Endothelial cell (in vitro differentiated cells): ENCODE results near the gene PRRT4. TPM values are rescaled to one million over a fixed set of nuclear protein-coding genes. Genes with fewer than 3 reads are reported as not detected.

ENCODE experiments used
- DNase-seq: peaks from one replicate; pipeline ENCODE4 v3.0.0; 2021; ENCODE audit warnings: low spot score
- H3K27ac Mint-ChIP-seq: one replicate; pipeline ENCODE4 v1.8.0; 2021; ENCODE audit warnings: mixed read lengths, inconsistent platforms; ENCODE audit not compliant: unreplicated experiment
- H3K27me3 Mint-ChIP-seq: one replicate; pipeline ENCODE4 v1.8.0; 2021; ENCODE audit warnings: mild to moderate bottlenecking, moderate library complexity, mixed read lengths, inconsistent platforms; ENCODE audit not compliant: unreplicated experiment
- H3K36me3 Mint-ChIP-seq: one replicate; pipeline ENCODE4 v1.8.0; 2021; ENCODE audit warnings: mild to moderate bottlenecking, low read depth, mixed read lengths, inconsistent platforms; ENCODE audit not compliant: unreplicated experiment
- H3K4me1 Mint-ChIP-seq: one replicate; pipeline ENCODE4 v1.8.0; 2021; ENCODE audit warnings: mild to moderate bottlenecking, mixed read lengths, inconsistent platforms; ENCODE audit not compliant: unreplicated experiment
- H3K4me3 Mint-ChIP-seq: one replicate; pipeline ENCODE4 v1.8.0; 2021; ENCODE audit warnings: mild to moderate bottlenecking, mixed read lengths, inconsistent platforms; ENCODE audit not compliant: unreplicated experiment
- H3K9me3 Mint-ChIP-seq: one replicate; pipeline ENCODE4 v1.8.0; 2021; ENCODE audit warnings: mixed read lengths, inconsistent platforms; ENCODE audit not compliant: unreplicated experiment
- total RNA-seq: library from RNA; stranded (reverse); fragmentation: NEBNext Ultra II Directional; extraction: Animal tissue kit (Norgen Biotek cat#: 25700); gene quantifications from one replicate; pipeline ENCODE4 v1.2.1, GENCODE V29; 2021; ENCODE audit not compliant: unreplicated experiment
- TF ChIP-seq, protein P1 (sequence below): fragments of 200-600 bp; sonication (generic); IDR thresholded peaks from one replicate; pipeline ENCODE4 v1.5.0; 2021; ENCODE audit warnings: antibody characterized with exemption; ENCODE audit not compliant: unreplicated experiment

Gene PRRT4
- total RNA-seq, 1 donor from 2014 or later = 10.8 TPM

DNA sequence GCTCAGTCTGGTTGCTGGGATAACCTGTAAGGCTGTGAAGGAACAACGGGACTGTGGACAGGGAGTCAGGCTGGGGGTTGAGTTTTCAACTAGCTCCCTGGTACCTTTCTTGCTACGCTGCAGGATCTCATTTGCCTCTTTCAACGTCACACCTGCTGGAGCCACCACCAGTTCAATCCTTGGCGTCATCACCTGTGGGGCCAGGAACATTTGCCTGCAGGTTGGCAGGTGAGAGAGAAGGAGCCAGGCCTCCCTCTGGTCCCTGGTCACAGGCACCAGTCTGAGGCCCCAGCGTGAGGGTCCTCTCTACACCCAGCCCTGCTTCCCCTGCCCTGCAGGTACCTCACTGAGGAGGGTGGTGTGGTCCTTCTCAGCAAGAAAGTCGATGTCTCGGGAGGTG, 38.5 kb upstream of the PRRT4 start:
- H3K27me3 Mint-ChIP-seq = peaks cover 16% of the 10 kb centered on the region
- TF ChIP-seq, protein P1, sequence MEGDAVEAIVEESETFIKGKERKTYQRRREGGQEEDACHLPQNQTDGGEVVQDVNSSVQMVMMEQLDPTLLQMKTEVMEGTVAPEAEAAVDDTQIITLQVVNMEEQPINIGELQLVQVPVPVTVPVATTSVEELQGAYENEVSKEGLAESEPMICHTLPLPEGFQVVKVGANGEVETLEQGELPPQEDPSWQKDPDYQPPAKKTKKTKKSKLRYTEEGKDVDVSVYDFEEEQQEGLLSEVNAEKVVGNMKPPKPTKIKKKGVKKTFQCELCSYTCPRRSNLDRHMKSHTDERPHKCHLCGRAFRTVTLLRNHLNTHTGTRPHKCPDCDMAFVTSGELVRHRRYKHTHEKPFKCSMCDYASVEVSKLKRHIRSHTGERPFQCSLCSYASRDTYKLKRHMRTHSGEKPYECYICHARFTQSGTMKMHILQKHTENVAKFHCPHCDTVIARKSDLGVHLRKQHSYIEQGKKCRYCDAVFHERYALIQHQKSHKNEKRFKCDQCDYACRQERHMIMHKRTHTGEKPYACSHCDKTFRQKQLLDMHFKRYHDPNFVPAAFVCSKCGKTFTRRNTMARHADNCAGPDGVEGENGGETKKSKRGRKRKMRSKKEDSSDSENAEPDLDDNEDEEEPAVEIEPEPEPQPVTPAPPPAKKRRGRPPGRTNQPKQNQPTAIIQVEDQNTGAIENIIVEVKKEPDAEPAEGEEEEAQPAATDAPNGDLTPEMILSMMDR = no peak
- no peaks in the 10 kb centered on the region for H3K4me1 Mint-ChIP-seq
- DNase-seq = no peak
- no peaks in the 10 kb centered on the region for H3K9me3 Mint-ChIP-seq
- no peak overlapping the region for H3K4me3 Mint-ChIP-seq
- H3K36me3 Mint-ChIP-seq = peaks cover 5% of the 10 kb centered on the region
- H3K27ac Mint-ChIP-seq = no peak overlapping the region

DNA sequence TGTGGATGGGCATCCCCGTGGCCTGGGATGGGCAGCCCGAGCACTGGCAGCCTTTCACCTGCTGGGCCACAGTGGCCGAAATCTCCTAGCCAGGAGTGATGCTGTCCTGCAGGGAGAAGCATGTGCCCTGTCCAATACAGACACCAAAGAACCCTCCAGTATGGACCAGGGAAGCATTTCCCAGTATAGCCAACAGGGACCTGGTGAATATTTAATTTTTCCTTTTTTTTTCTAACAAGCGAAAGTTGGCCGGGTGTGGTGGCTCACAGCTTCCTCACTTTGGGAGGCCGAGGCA, 37.3 kb upstream of the PRRT4 start:
- H3K36me3 Mint-ChIP-seq = peaks cover 5% of the 10 kb centered on the region

DNA sequence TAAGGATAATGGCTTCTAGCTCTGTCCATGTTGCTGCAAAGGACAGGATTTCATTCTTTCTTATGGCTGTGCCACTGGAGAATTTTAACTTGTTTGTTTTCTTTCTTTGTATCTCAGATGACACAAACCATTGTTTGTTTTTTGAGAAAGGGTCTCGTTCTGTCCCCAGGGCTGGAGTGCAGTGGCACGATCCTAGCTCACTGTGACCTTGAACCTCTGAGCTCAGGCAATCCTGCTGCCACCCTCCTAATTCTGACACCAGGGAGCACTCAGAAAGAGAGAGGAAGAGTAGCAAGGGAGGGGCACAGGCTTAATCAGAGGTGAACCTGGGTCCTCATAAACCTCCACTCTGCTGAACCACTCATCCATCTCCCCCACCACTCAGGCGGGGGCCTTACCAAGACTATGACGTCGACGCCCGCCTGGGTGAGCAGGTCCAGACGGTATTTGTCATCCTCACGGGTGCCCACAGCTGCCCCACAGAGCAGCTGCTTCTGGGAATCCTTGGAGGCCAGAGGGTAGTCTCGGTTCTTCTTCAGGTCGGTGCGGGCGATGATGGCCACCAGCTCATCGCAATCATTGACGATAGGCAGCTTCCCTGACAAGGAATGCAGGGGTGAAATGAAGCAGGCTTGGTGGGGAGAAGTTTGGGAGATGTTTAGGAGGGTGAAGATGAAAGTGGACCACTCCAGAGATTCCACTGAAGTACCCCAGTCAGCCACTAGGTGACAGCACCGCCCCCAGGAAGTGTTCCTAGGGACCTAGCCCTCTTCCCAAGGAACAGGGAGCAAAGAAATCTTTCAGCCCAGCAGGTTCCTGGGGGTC, 36.7 kb upstream of the PRRT4 start:
- Mint-ChIP-seq H3K9me3 (no peaks in the 10 kb centered on the region), H3K36me3 (peaks cover 5% of the 10 kb centered on the region), H3K27me3 (peaks cover 10% of the 10 kb centered on the region), H3K4me1 (no peaks in the 10 kb centered on the region), H3K4me3 (peak overlapping the region; percentile 68), H3K27ac (no peak overlapping the region)
- TF ChIP-seq, protein P1 = peak; percentile 80
- DNase-seq = peak; percentile 78

More for the DNA sequence above, 37.3 kb upstream of the PRRT4 start:
- H3K4me1 Mint-ChIP-seq = no peaks in the 10 kb centered on the region
- no peaks in the 10 kb centered on the region for H3K9me3 Mint-ChIP-seq
- DNase-seq = no peak
- H3K27me3 Mint-ChIP-seq = peaks cover 10% of the 10 kb centered on the region
- TF ChIP-seq, protein P1 = no peak
- no peak overlapping the region for H3K4me3 Mint-ChIP-seq
- no peak overlapping the region for H3K27ac Mint-ChIP-seq

DNA sequence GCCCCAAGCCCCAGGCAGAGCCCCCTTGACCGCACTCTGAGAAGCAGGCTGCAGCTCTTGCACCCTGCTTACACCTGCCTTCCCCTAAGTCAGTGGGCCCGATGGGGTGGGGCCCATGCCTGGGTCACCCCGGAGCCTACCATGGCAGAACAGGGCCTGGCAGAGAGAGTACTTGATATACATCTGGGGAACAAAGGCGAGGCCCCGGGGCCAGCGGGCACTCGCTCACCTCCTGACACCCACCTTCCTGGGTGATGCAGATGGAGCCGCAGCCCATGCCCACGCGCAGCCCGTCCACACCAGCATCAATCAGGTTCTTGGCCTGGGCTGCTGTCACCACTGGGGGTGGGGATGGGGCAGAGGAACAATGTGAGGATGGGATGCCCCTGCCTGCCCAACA, 34.9 kb upstream of the PRRT4 start:
- H3K9me3 Mint-ChIP-seq = no peaks in the 10 kb centered on the region

DNA sequence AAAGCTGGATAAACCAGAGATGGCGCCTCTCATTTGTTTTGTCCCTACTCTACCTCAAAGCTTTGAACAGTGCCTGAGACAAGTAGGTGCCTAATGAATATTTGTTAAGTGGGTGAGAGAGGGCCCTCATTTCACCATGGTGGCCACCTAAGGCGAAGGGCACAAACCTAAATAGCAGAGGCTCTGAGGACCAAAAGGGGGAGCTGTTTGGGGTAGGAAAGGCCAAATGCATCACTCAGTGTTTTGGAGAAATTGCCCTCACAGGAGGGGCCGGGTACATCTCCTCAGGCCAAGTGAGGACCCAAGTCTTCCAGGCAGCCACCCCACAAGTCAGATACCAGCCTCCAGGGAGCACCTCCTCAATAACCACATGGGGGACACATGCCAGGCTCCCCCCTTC, 34.3 kb upstream of the PRRT4 start:
- no peak for DNase-seq
- Mint-ChIP-seq H3K4me1 (no peaks in the 10 kb centered on the region), H3K4me3 (no peak overlapping the region), H3K36me3 (peaks cover 5% of the 10 kb centered on the region), H3K27ac (no peak overlapping the region), H3K27me3 (peaks cover 10% of the 10 kb centered on the region), H3K9me3 (no peaks in the 10 kb centered on the region)
- TF ChIP-seq, protein P1 = no peak

More for the DNA sequence above, 34.9 kb upstream of the PRRT4 start:
- TF ChIP-seq, protein P1 = no peak
- H3K27me3 Mint-ChIP-seq = peaks cover 7% of the 10 kb centered on the region
- no peak overlapping the region for H3K27ac Mint-ChIP-seq
- no peak overlapping the region for H3K4me3 Mint-ChIP-seq
- peaks cover 5% of the 10 kb centered on the region for H3K36me3 Mint-ChIP-seq
- no peaks in the 10 kb centered on the region for H3K4me1 Mint-ChIP-seq
- no peak for DNase-seq
